Esophagus squamous epithelium (tissue), 5 donors: ENCODE results near the gene NCKAP5. TPM values are rescaled to one million over a fixed set of nuclear protein-coding genes. Genes with fewer than 3 reads are reported as not detected.

Source experiments
- DNase-seq: peaks from one replicate; lab custom pipeline; 2025; lab: John Stamatoyannopoulos, UW
- H3K27ac ChIP-seq, 4 donors: fragments of 200-600 bp; sonication (generic); one replicate each; pipeline ENCODE4 v1.5.1; 2016 to 2019; ENCODE audit warnings: mild to moderate bottlenecking in 1 of 4
- H3K27me3 ChIP-seq, 4 donors: fragments of 200-600 bp; sonication (generic); 1 replicate in 3 of 4; 2 replicates in 1 of 4; pipeline versions ENCODE4 v1.5.1 to v1.6.0; 2017 to 2021; ENCODE audit warnings: antibody characterized with exemption in 1 of 4
- H3K36me3 ChIP-seq, 3 donors: fragments of 200-600 bp; sonication (generic); one replicate each; pipeline ENCODE4 v1.5.1; 2016 to 2019
- H3K4me1 ChIP-seq, 3 donors: fragments of 200-600 bp; sonication (generic); one replicate each; pipeline ENCODE4 v1.5.1; 2017 to 2019
- H3K4me3 ChIP-seq, 4 donors: fragments of 200-600 bp; sonication (generic); 1 replicate in 3 of 4; 2 replicates in 1 of 4; pipeline ENCODE4 v1.5.1; 2016 to 2019; ENCODE audit warnings: mild to moderate bottlenecking in 2 of 4, moderate library complexity in 1 of 4
- H3K9me3 ChIP-seq, 3 donors: fragments of 200-600 bp; sonication (generic); one replicate each; pipeline ENCODE4 v1.5.1; 2016 to 2019
- CTCF ChIP-seq, 6 experiments: fragments of 450-650 bp in 4 of 6; fragments of 200-600 bp in 2 of 6; sonication (generic) in 2 of 6; IDR thresholded peaks; one replicate each; pipeline ENCODE4 v1.5.1; 2016 to 2019; ENCODE audit warnings: antibody characterized with exemption in 6 of 6, mild to moderate bottlenecking in 4 of 6, moderate library complexity in 4 of 6
- POLR2A ChIP-seq, 4 donors: fragments of 450-650 bp; IDR thresholded peaks; one replicate each; pipeline ENCODE4 v1.6.1; 2017; ENCODE audit warnings: antibody characterized with exemption in 4 of 4, mild to moderate bottlenecking in 4 of 4, moderate library complexity in 3 of 4
- WGBS, 2 donors: methylation state at CpG; one replicate each; pipeline ENCODE4 v1.1.5; 2018; 5-methylcytosine and 5-hydroxymethylcytosine counted together
- intact Hi-C: fragments of 100-400 bp; cut with DNase I; formaldehyde crosslinking; loops from one replicate; pipeline ENCODE4 v1.15.0; 2022
- total RNA-seq, 4 donors: library from RNA; depleted of rRNA; stranded (reverse); fragments of >200 nt; gene quantifications; one replicate each; pipeline ENCODE4 v1.1.0, GENCODE V29; 2016
- donor health status: DM: yes; HTN: yes; CAD: no.

NCKAP5 gene
- total RNA-seq, 4 donors from 2014 or later: 4.5 to 6.9 (median 5.3) TPM

DNA sequence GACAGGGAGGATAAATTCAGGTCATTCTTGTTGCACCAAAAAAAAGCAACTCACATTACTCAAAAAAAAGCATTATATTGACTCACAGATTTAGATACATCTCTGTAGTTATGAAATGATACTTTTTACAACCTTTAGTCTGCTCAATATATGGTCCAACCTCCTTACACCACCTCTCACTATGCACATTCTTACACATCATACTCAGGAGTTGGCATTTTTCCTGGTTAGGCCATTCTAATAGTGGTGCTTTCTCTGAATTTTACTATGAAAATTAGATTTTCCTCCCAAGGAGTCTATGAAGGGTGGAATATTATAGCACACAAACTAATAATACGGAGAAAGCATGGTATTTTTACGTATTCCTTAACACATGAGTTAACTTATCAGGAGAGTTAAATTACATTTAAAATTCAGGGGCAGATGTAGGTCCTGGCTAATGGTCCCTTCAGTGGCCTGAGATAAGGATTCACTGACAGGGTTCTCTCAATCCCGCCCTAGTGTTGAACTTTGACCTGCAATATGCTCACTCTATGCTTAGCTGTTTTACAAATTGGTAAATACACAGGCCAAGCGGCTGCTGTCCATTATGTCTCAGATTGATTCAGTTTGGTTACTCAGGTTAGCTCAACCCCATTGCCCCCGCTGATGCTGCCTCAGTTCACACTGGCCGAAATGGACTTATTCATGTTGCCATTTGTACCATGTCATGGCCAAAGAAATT, 153.6 kb downstream of the NCKAP5 start:
- TF ChIP-seq CTCF (IDR thresholded peaks at IDR 0.05) (no peak), POLR2A (IDR thresholded peaks at IDR 0.05) (no peak)

DNA sequence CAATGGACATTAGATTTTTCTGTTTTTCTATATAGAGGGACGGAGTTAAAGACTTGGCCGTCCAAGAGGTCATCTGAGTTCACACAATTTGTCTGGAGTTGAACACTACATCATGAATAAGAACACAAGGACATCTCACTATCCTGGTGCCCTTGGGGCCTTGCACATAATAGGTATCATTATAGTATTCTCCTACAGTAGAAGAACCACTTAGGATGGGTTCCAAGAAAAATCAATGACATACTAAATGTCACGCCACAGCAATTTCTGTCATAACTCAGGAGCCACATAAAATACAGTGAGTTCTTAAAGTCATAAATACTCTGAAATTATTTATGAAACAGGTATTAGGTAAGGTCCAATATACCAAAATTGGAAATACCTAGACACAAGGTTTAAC, 154.4 kb downstream of the NCKAP5 start:
- Histone ChIP-seq H3K27me3 (no peaks in the 10 kb centered on the region), H3K4me1 (no peaks in the 10 kb centered on the region), H3K4me3 (no peak overlapping the region), H3K9me3 (no peaks in the 10 kb centered on the region), H3K27ac (no peak overlapping the region), H3K36me3 (no peaks in the 10 kb centered on the region)
- 75 to 97% methylated on average over 3 of the region's 3 CpGs for WGBS, 2 donors
- DNase-seq: no peak
- no peak for TF ChIP-seq CTCF (IDR thresholded peaks at IDR 0.05)
- TF ChIP-seq POLR2A (IDR thresholded peaks at IDR 0.05): no peak
- intact Hi-C loops: no loop called here

More for the DNA sequence above, 153.6 kb downstream of the NCKAP5 start:
- no peaks in the 10 kb centered on the region for H3K27me3 ChIP-seq
- H3K4me3 ChIP-seq: no peak overlapping the region
- no peak for DNase-seq
- no peak overlapping the region for H3K27ac ChIP-seq
- intact Hi-C loops: no loop called here
- H3K36me3 ChIP-seq: no peaks in the 10 kb centered on the region
- no peaks in the 10 kb centered on the region for H3K4me1 ChIP-seq
- WGBS, 2 donors: 82 to 88% methylated on average over 6 of the region's 6 CpGs
- no peaks in the 10 kb centered on the region for H3K9me3 ChIP-seq

DNA sequence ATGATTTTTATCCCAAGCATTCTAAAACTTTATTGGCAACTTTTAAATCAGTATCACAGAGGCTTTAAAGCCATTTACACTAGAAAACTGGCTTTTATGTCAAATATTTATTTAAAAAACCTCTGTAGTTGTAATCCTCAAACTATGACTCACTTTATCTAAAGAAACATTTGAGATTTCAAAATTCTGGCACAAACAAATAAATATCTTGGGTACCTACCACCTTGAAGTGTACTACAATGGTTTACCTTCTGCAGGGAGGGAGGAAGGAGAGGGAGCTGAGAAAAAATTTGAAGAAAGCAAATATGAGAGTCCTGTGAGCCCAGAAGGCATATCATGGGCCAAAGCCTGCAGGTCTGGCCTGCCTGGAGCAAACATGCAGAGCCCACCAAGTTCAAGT, 155.6 kb downstream of the NCKAP5 start:
- intact Hi-C loops: no loop called here
- no peak for TF ChIP-seq CTCF (IDR thresholded peaks at IDR 0.05)
- TF ChIP-seq POLR2A (IDR thresholded peaks at IDR 0.05): no peak
- no peak overlapping the region for H3K4me3 ChIP-seq
- peaks cover 0 to 2% (median 0%) of the 10 kb centered on the region in 3 donors for H3K4me1 ChIP-seq
- no peaks in the 10 kb centered on the region for H3K27me3 ChIP-seq
- H3K9me3 ChIP-seq: no peaks in the 10 kb centered on the region
- no peaks in the 10 kb centered on the region for H3K36me3 ChIP-seq
- no peak overlapping the region for H3K27ac ChIP-seq
- DNase-seq: no peak

DNA sequence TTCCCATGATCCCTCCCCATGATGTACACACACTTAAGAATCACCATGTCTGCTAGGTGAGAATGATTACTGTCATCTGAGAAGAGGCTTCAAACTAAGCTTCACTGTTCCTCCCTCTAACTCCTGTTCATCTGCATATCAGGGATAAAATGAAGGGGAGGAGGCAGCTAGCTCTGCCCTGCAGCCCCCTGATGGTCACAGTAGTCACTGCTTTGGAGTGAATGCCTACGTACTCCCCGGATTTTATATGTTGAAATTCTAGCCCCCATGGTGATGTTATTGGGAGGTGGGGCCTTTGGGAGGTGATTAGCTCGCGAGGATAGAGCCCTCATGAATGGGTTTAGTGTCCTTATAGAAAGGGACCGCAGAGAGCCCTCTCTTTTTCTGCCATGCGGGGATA, 156.4 kb downstream of the NCKAP5 start:
- intact Hi-C loops: no loop called here
- Histone ChIP-seq H3K4me1 (peaks cover 0 to 9% (median 0%) of the 10 kb centered on the region in 3 donors), H3K36me3 (no peaks in the 10 kb centered on the region), H3K27ac (no peak overlapping the region), H3K9me3 (no peaks in the 10 kb centered on the region), H3K27me3 (no peaks in the 10 kb centered on the region), H3K4me3 (no peak overlapping the region)
- DNase-seq: no peak
- 83 to 100% methylated on average over 1 to 6 of the region's 6 CpGs for WGBS, 2 donors
- TF ChIP-seq POLR2A (IDR thresholded peaks at IDR 0.05) (no peak), CTCF (IDR thresholded peaks at IDR 0.05) (no peak)

GRCh38 chr2:133411101-133411500, 157.2 kb downstream of the NCKAP5 start:
- H3K27me3 ChIP-seq: no peaks in the 10 kb centered on the region
- TF ChIP-seq POLR2A (IDR thresholded peaks at IDR 0.05): no peak
- TF ChIP-seq CTCF (IDR thresholded peaks at IDR 0.05): no peak
- intact Hi-C loops: no loop called here
- WGBS, 2 donors: 72 to 89% methylated on average over 5 of the region's 5 CpGs
- no peaks in the 10 kb centered on the region for H3K9me3 ChIP-seq
- no peak overlapping the region for H3K4me3 ChIP-seq
- no peak for DNase-seq
- no peaks in the 10 kb centered on the region for H3K36me3 ChIP-seq
- H3K4me1 ChIP-seq: peaks cover 0 to 17% (median 0%) of the 10 kb centered on the region in 3 donors
- no peak overlapping the region for H3K27ac ChIP-seq
